Osteoblast (primary cell): ENCODE measurements around the gene SCN8A. TPM values are rescaled to one million over a fixed set of nuclear protein-coding genes. Genes with fewer than 3 reads are reported as not detected.

Experiments used
- DNase-seq: peaks from one replicate; pipeline ENCODE4 v3.0.0; 2011; ENCODE audit warnings: low spot score, mixed read lengths; ENCODE audit not compliant: insufficient read length; ENCODE audit errors: missing footprints
- H2AFZ ChIP-seq: 2 replicates; pipeline ENCODE4 v1.6.0; 2011; ENCODE audit warnings: mild to moderate bottlenecking, low read length
- H3K27ac ChIP-seq: 2 replicates; pipeline ENCODE4 v1.5.1; 2011; ENCODE audit warnings: mild to moderate bottlenecking, low read depth, low read length, moderate library complexity
- H3K27me3 ChIP-seq: 2 replicates; pipeline ENCODE4 v1.6.0; 2012; ENCODE audit warnings: mild to moderate bottlenecking, control low read depth, inconsistent platforms, low read length, moderate library complexity; ENCODE audit not compliant: insufficient read depth
- H3K36me3 ChIP-seq: 2 replicates; pipeline ENCODE4 v1.5.1; 2011; ENCODE audit warnings: mild to moderate bottlenecking, low read length, control low read depth, moderate library complexity; ENCODE audit not compliant: insufficient read depth
- H3K4me1 ChIP-seq: 2 replicates; pipeline ENCODE4 v1.5.1; 2011; ENCODE audit warnings: mild to moderate bottlenecking, low read length, control low read depth, moderate library complexity; ENCODE audit not compliant: insufficient read depth
- H3K4me2 ChIP-seq: 2 replicates; pipeline ENCODE4 v1.6.0; 2011; ENCODE audit warnings: mild to moderate bottlenecking, low read length; ENCODE audit not compliant: insufficient read depth
- H3K4me3 ChIP-seq: fragments of 200-600 bp; sonication (generic); 3 replicates; pipeline ENCODE4 v1.5.1; 2012; ENCODE audit warnings: mild to moderate bottlenecking, low read length, inconsistent platforms; ENCODE audit not compliant: insufficient read depth
- H3K79me2 ChIP-seq: 2 replicates; pipeline ENCODE4 v1.6.0; 2012; ENCODE audit warnings: mild to moderate bottlenecking, low read length, control low read depth, inconsistent platforms; ENCODE audit not compliant: insufficient read depth
- H3K9me3 ChIP-seq: 2 replicates; pipeline ENCODE4 v1.5.1; 2011; ENCODE audit warnings: low read depth, low read length, control low read depth
- H4K20me1 ChIP-seq: 2 replicates; pipeline ENCODE4 v1.6.0; 2012; ENCODE audit warnings: mild to moderate bottlenecking, low read length, control low read depth; ENCODE audit not compliant: insufficient read depth
- CTCF ChIP-seq: IDR thresholded peaks from 2 replicates; pipeline ENCODE4 v1.5.1; 2011; ENCODE audit warnings: mild to moderate bottlenecking, low read depth, low read length, moderate library complexity; ENCODE audit errors: extremely low read depth
- total RNA-seq: library from RNA; depleted of rRNA; stranded (reverse); fragments of >200 nt; gene quantifications from 2 replicates; pipeline ENCODE4 v1.2.3, GENCODE V29; 2012

Gene SCN8A
- total RNA-seq, 1 donor: 26.4 TPM

- Histone ChIP-seq H3K36me3 (peaks cover 3% of the 10 kb centered on the region), H4K20me1 (no peaks in the 10 kb centered on the region), H3K27me3 (no peaks in the 10 kb centered on the region), H3K4me2 (peak overlapping the region; percentile 79), H3K27ac (peak overlapping the region; percentile 73), H3K79me2 (peaks cover 13% of the 10 kb centered on the region), H3K4me1 (peaks cover 45% of the 10 kb centered on the region), H2AFZ (no peak overlapping the region), H3K9me3 (no peaks in the 10 kb centered on the region), H3K4me3 (peak overlapping the region; percentile 48)
- no peak for TF ChIP-seq CTCF
- DNase-seq: peak; percentile 22
Measured at GRCh38 chr12:51687614-51688013, 96.6 kb downstream of the SCN8A start.

GRCh38 chr12:51689983-51690382, 99.0 kb downstream of the SCN8A start:
- peaks cover 3% of the 10 kb centered on the region for H3K36me3 ChIP-seq
- H3K27me3 ChIP-seq: no peaks in the 10 kb centered on the region
- no peak overlapping the region for H3K4me3 ChIP-seq
- TF ChIP-seq CTCF: no peak
- H3K9me3 ChIP-seq: no peaks in the 10 kb centered on the region
- H2AFZ ChIP-seq: no peak overlapping the region
- H3K4me2 ChIP-seq: no peak overlapping the region
- H4K20me1 ChIP-seq: no peaks in the 10 kb centered on the region
- H3K4me1 ChIP-seq: peaks cover 36% of the 10 kb centered on the region
- no peak overlapping the region for H3K27ac ChIP-seq
- peaks cover 6% of the 10 kb centered on the region for H3K79me2 ChIP-seq
- no peak for DNase-seq

GRCh38 chr12:51692016-51692415, 101.0 kb downstream of the SCN8A start:
- no peaks in the 10 kb centered on the region for H4K20me1 ChIP-seq
- TF ChIP-seq CTCF: no peak
- no peak overlapping the region for H3K4me2 ChIP-seq

GRCh38 chr12:51693569-51693968, 102.5 kb downstream of the SCN8A start:
- H3K27me3 ChIP-seq: no peaks in the 10 kb centered on the region
- DNase-seq: no peak
- peaks cover 6% of the 10 kb centered on the region for H3K79me2 ChIP-seq
- no peaks in the 10 kb centered on the region for H3K9me3 ChIP-seq
- no peak overlapping the region for H3K4me2 ChIP-seq
- no peak overlapping the region for H3K4me3 ChIP-seq
- peaks cover 18% of the 10 kb centered on the region for H3K4me1 ChIP-seq
- no peak for TF ChIP-seq CTCF
- no peak overlapping the region for H2AFZ ChIP-seq
- no peak overlapping the region for H3K27ac ChIP-seq
- no peaks in the 10 kb centered on the region for H4K20me1 ChIP-seq
- H3K36me3 ChIP-seq: peaks cover 3% of the 10 kb centered on the region

More at GRCh38 chr12:51692016-51692415, 101.0 kb downstream of the SCN8A start:
- H3K4me3 ChIP-seq: no peak overlapping the region
- no peak overlapping the region for H2AFZ ChIP-seq
- no peak for DNase-seq
- peaks cover 6% of the 10 kb centered on the region for H3K79me2 ChIP-seq
- no peak overlapping the region for H3K27ac ChIP-seq
- peaks cover 33% of the 10 kb centered on the region for H3K4me1 ChIP-seq
- H3K36me3 ChIP-seq: peaks cover 3% of the 10 kb centered on the region
- H3K27me3 ChIP-seq: no peaks in the 10 kb centered on the region
- H3K9me3 ChIP-seq: no peaks in the 10 kb centered on the region
